ENCODE results near the gene NPDC1. TPM values are rescaled to one million over a fixed set of nuclear protein-coding genes. Genes with fewer than 3 reads are reported as not detected.
A peak's percentile ranks its signal among the peaks of the same experiment; 100 is the strongest.

The NPDC1 gene
- total and polyA plus RNA-seq, 2 of the 8 experiments (the other 6 are each of a cell fraction or from before 2014, with no cell fraction given), result 26.2 to 44.1 TPM

- no peak within 1 kb of the TSS for H2AFZ ChIP-seq (ENCODE audit: low read length)
- H3K4ac ChIP-seq (replicated peaks; ENCODE audit: insufficient read length, low read depth, low read length), result no peak within 1 kb of the TSS
- no peak within 1 kb of the TSS for H3K56ac ChIP-seq (replicated peaks; ENCODE audit: insufficient read length, low read depth, low read length)
- H3K18ac ChIP-seq (ENCODE audit: extremely low read depth, low read length), result no peak within 1 kb of the TSS
- no peaks in the 10 kb centered on the region for H3K9me3 ChIP-seq (ENCODE audit: insufficient read depth in 2 of 2, low read depth in 1 of 2, low read length in 1 of 2)
- H3K4me3 ChIP-seq (ENCODE audit: extremely low read depth in 1 of 4, insufficient read depth in 2 of 4, low read depth in 3 of 4, low read length in 4 of 4), result no peak within 1 kb of the TSS
- peaks cover 1 to 18% (median 11%) of the 10 kb centered on the region in 4 experiments; a peak in 6 of 7 replicates for H3K27me3 ChIP-seq (replicated peaks in 1 of 4; ENCODE audit: control insufficient read depth in 3 of 4, extremely low read depth in 1 of 4, insufficient read depth in 3 of 4, low read length in 3 of 4)
- no peak within 1 kb of the TSS for H3K9ac ChIP-seq (replicated peaks in 1 of 4; ENCODE audit: extremely low read depth in 1 of 4, low read depth in 3 of 4, low read length in 3 of 4)
- H2BK20ac ChIP-seq (ENCODE audit: low read length), result no peak within 1 kb of the TSS
- FAIRE-seq (no peak), DNase-seq (ENCODE audit: low read depth in 1 of 2, low spot score in 2 of 2) (no peak)
- peaks cover 2 to 4% of the 10 kb centered on the region in 2 experiments for H4K20me1 ChIP-seq (replicated peaks in 1 of 2; ENCODE audit: control insufficient read depth in 1 of 2, insufficient read depth in 2 of 2, low read length in 2 of 2)
- POLR2A ChIA-PET (ENCODE audit: partially characterized antibody), result interaction anchor here (2.1 kb wide), 1 partner anchor 13 kb away, joined by 4 read pairs; no protein-coding TSS in a partner anchor
- CTCF ChIA-PET (ENCODE audit: partially characterized antibody), result interaction anchor here (1.2 to 8.5 kb wide), 11 partner anchors 12 to 85 kb away, joined by 3 to 110 read pairs (median 6); partner anchors contain the start of genes C8G, CLIC3 and SAPCD2
- 86% methylated on average over 13 of the region's 16 CpGs; no CpG with 5 or more reads in 1 of the 2 experiments for WGBS, 2 experiments (ENCODE audit: extremely low coverage in 1 of 2, insufficient coverage in 1 of 2, insufficient read length in 1 of 2, insufficient replicate concordance in 2 of 2, low coverage in 1 of 2, low lambda C conversion rate in 2 of 2, missing lambda C conversion rate in 1 of 2)
- H3K27ac ChIP-seq (ENCODE audit: low read depth, low read length), result no peak within 1 kb of the TSS
- H4K8ac ChIP-seq (ENCODE audit: extremely low read depth, insufficient read depth, low read length), result peak within 1 kb of the TSS; percentile 25; the same call in 1 of the 2 replicates
- H3K23me2 ChIP-seq (ENCODE audit: low read depth, low read length), result peaks cover 4% of the 10 kb centered on the region; the same call in 1 of the 2 replicates
- H4K91ac ChIP-seq (replicated peaks; ENCODE audit: insufficient read length, low read length), result no peak within 1 kb of the TSS
- no peaks in the 10 kb centered on the region for H3K79me2 ChIP-seq (ENCODE audit: control insufficient read depth in 1 of 2, insufficient read depth in 2 of 2, low read length in 2 of 2)
- peak within 1 kb of the TSS; percentile 17; the same call in 1 of the 2 replicates for H2BK12ac ChIP-seq (ENCODE audit: low read depth, low read length)
- no peaks in the 10 kb centered on the region for H3K79me1 ChIP-seq (ENCODE audit: low read depth, low read length)
- no peak within 1 kb of the TSS for H3K23ac ChIP-seq (ENCODE audit: insufficient read length)
- no peaks in the 10 kb centered on the region for H3K36me3 ChIP-seq (ENCODE audit: control insufficient read depth in 2 of 4, insufficient read depth in 4 of 4, low read length in 3 of 4)
- H3K14ac ChIP-seq (ENCODE audit: insufficient read length), result no peak within 1 kb of the TSS
- H2AK5ac ChIP-seq (ENCODE audit: low read depth, low read length), result no peak within 1 kb of the TSS
- H3K4me2 ChIP-seq (ENCODE audit: insufficient read depth in 1 of 2, low read depth in 2 of 2, low read length in 2 of 2), result no peak within 1 kb of the TSS
- no peak within 1 kb of the TSS for H4K5ac ChIP-seq (ENCODE audit: insufficient read length, low read depth, low read length)
- no peak within 1 kb of the TSS for H2BK120ac ChIP-seq (replicated peaks; ENCODE audit: low read depth, low read length)
- peaks cover 0 to 10% (median 2%) of the 10 kb centered on the region in 4 experiments; a peak in 5 of 7 replicates for H3K4me1 ChIP-seq (replicated peaks in 1 of 4; ENCODE audit: control insufficient read depth in 3 of 4, insufficient read depth in 4 of 4, low read length in 3 of 4)
- H2BK5ac ChIP-seq (ENCODE audit: low read depth, low read length), result no peak within 1 kb of the TSS
- H2BK15ac ChIP-seq (ENCODE audit: low read length), result no peak within 1 kb of the TSS
- TF ChIP-seq CBX5 (IDR thresholded peaks at IDR 0.05; ENCODE audit: low read depth, low read length) (no peak), KDM1A (IDR thresholded peaks at IDR 0.05; ENCODE audit: borderline replicate concordance, low read length) (no peak), RBBP5 (IDR thresholded peaks at IDR 0.05; ENCODE audit: borderline replicate concordance, low read depth, low read length) (no peak), SIN3A (conservative IDR thresholded peaks at IDR 0.05 in 1 of 2, IDR thresholded peaks at IDR 0.05 in 1 of 2; ENCODE audit: low read depth in 1 of 2, low read length in 2 of 2) (no peak), BRCA1 (IDR thresholded peaks at IDR 0.05; ENCODE audit: low read depth, low read length) (no peak), NRF1 (IDR thresholded peaks at IDR 0.05; ENCODE audit: low read depth, low read length) (no peak), PHF8 (conservative IDR thresholded peaks at IDR 0.05; ENCODE audit: low read depth, low read length) (no peak), TAF1 (IDR thresholded peaks at IDR 0.05; ENCODE audit: low read depth, low read length) (no peak), TBP (IDR thresholded peaks at IDR 0.05; ENCODE audit: low read depth, low read length) (no peak), ASH2L (IDR thresholded peaks at IDR 0.05; ENCODE audit: low read length) (no peak), KDM4A (IDR thresholded peaks at IDR 0.05; ENCODE audit: low read depth, low read length, severe bottlenecking) (no peak), SP2 (IDR thresholded peaks at IDR 0.05; ENCODE audit: low read length) (no peak), FOSL1 (IDR thresholded peaks at IDR 0.05; ENCODE audit: insufficient read depth, low read depth, low read length) (no peak)
Observed at GRCh38 chr9:137031904-137032640, 13.9 kb downstream of the NPDC1 start, which contains the start of gene FUT7. TSS of gene FUT7 (minus strand) at chr9:137032088. CDS start at chr9:137031991, 97 bp downstream.
